Loucy (cell line): ENCODE results near the gene MOB3B.

Experiments used
- EZH2phosphoT487 ChIP-seq: fragments of 200-600 bp; IDR thresholded peaks from 2 replicates; pipeline ENCODE4 v1.6.1; 2018; ENCODE audit warnings: antibody characterized with exemption, mild to moderate bottlenecking, moderate library complexity, borderline replicate concordance
- TF ChIP-seq, protein P1 (sequence below): fragments of 200-600 bp; sonication (generic); conservative IDR thresholded peaks from 2 replicates; pipeline ENCODE4 v1.5.1; 2014; ENCODE audit warnings: mild to moderate bottlenecking, antibody characterized with exemption, low read length

DNA sequence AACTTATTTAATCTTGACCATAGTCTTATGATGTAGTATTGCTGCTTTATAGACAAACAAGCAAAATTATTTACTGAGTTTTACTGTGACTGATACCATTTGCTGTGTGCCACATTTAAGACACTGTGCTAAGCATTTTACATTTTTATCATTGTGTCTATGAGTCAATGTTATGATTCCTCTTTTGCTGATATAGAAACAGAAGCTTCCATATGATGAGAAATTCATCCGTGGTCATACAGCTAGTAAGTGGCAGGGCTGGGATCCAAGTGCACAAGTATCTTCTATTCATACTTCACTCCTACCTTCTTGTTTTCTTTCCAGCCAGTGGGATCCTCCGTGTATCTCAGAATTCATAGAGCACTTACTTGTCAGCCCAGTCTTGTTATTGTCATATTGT is 22.6 kb downstream of the MOB3B start:
- TF ChIP-seq, protein P1, sequence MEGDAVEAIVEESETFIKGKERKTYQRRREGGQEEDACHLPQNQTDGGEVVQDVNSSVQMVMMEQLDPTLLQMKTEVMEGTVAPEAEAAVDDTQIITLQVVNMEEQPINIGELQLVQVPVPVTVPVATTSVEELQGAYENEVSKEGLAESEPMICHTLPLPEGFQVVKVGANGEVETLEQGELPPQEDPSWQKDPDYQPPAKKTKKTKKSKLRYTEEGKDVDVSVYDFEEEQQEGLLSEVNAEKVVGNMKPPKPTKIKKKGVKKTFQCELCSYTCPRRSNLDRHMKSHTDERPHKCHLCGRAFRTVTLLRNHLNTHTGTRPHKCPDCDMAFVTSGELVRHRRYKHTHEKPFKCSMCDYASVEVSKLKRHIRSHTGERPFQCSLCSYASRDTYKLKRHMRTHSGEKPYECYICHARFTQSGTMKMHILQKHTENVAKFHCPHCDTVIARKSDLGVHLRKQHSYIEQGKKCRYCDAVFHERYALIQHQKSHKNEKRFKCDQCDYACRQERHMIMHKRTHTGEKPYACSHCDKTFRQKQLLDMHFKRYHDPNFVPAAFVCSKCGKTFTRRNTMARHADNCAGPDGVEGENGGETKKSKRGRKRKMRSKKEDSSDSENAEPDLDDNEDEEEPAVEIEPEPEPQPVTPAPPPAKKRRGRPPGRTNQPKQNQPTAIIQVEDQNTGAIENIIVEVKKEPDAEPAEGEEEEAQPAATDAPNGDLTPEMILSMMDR: no peak
- TF ChIP-seq EZH2phosphoT487: no peak
